ENCODE data around the gene CPB2. TPM values are rescaled to one million over a fixed set of nuclear protein-coding genes. Genes with fewer than 3 reads are reported as not detected.

The CPB2 gene
- total and polyA plus RNA-seq, 2 of the 8 experiments (the other 6 are each of a cell fraction or from before 2014, with no cell fraction given): not detected

- no peak for TF ChIP-seq CHD7 (IDR thresholded peaks at IDR 0.05; ENCODE audit: insufficient replicate concordance, low read length)
These were observed 45.4 kb upstream of the CPB2 start (continued) for GRCh38 chr13:46150134-46150693.

Measured in H1 (cell line).